Rectal smooth muscle tissue (tissue), 1 donor: ENCODE results near the gene KAT7.

Experiments used
- H3K27ac ChIP-seq: one replicate; pipeline ENCODE4 v1.7.0; 2013; ENCODE audit warnings: low read depth, low read length, inconsistent platforms
- H3K27me3 ChIP-seq: one replicate; pipeline ENCODE4 v1.7.0; 2013; ENCODE audit warnings: low read length; ENCODE audit not compliant: control insufficient read depth, insufficient read depth
- H3K36me3 ChIP-seq: one replicate; pipeline ENCODE4 v1.7.0; 2013; ENCODE audit warnings: low read length; ENCODE audit not compliant: control insufficient read depth, insufficient read depth
- H3K4me1 ChIP-seq: one replicate; pipeline ENCODE4 v1.7.0; 2013; ENCODE audit warnings: low read length; ENCODE audit not compliant: control insufficient read depth, insufficient read depth
- H3K4me3 ChIP-seq: one replicate; pipeline ENCODE4 v1.7.0; 2013; ENCODE audit warnings: low read length
- H3K9ac ChIP-seq: one replicate; pipeline ENCODE4 v1.7.0; 2013; ENCODE audit warnings: low read length

KAT7 gene

GRCh38 chr17:49788478-49789242 lies at the start of gene KAT7:
KAT7 (plus strand) TSS chr17:49788681; CDS start chr17:49788835, 154 bp downstream.
- Histone ChIP-seq H3K27ac (peak within 1 kb of the TSS; percentile 99), H3K27me3 (no peaks in the 10 kb centered on the region), H3K36me3 (peaks cover 8% of the 10 kb centered on the region), H3K4me3 (peak within 1 kb of the TSS; percentile 90), H3K4me1 (peaks cover 17% of the 10 kb centered on the region), H3K9ac (peak within 1 kb of the TSS; percentile 91)

GRCh38 chr17:49739641-49740271 lies 48.7 kb upstream of the KAT7 start:
- H3K9ac ChIP-seq: no peak overlapping the region
- H3K27me3 ChIP-seq: no peaks in the 10 kb centered on the region
- H3K27ac ChIP-seq: peak overlapping the region; percentile 78
- H3K36me3 ChIP-seq: no peaks in the 10 kb centered on the region
- H3K4me1 ChIP-seq: peaks cover 51% of the 10 kb centered on the region
- peak overlapping the region; percentile 53 for H3K4me3 ChIP-seq

DNA sequence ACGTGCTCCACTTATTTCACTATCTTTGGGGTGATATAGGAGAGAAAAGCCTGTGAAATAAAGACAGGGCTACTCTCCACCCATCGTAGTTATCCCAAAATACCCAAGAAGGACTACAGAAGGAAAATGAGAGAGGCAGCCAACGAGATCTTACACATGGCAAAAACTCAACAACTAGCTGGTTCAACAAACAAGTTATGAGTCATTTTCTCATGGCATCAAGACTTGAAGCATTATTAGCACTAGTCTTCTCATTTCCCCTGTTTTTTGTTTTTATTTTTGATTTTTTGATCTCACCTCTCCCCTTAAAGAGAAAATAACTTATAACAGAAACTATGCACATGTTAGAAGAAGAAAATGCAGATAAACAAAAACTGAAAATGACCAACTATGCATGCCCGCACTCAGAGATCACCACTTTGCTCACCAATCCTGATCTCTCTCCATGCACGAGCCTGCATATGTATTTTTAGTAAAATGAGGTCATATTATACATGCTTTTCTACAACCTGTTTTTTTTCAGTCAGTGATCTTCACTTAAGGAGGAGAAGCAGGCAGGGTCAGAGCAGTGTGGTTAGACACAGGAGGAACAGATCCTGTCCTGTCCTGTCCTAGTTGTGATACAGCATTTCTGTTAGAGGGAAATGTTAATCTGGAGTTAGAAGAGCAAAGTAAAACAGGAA lies 47.3 kb upstream of the KAT7 start:
- Histone ChIP-seq H3K4me1 (peaks cover 51% of the 10 kb centered on the region), H3K27ac (peak overlapping the region; percentile 92), H3K27me3 (no peaks in the 10 kb centered on the region), H3K4me3 (peak overlapping the region; percentile 44), H3K36me3 (no peaks in the 10 kb centered on the region), H3K9ac (no peak overlapping the region)

DNA sequence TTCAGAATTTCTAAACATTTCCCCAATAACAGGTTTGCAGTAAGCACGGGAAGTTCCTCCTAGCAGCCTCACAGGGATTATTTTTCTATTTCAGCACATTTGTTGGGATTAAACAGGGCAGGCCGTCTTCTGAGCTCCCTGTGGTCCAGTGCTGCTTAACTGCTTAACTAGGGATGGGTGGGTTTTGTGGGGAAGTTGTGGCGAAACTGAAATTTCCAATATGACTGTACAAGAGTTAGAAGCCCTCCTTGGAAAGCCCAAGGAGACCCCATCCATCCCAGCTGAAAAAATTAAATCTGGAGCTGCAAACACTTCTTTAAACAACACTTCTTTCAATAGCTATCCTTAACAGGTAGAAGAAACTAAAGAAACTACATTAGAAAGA lies 46.8 kb upstream of the KAT7 start:
- H3K4me1 ChIP-seq: peaks cover 51% of the 10 kb centered on the region
- peak overlapping the region; percentile 3 for H3K4me3 ChIP-seq
- H3K27me3 ChIP-seq: no peaks in the 10 kb centered on the region
- no peak overlapping the region for H3K9ac ChIP-seq
- peak overlapping the region; percentile 92 for H3K27ac ChIP-seq
- H3K36me3 ChIP-seq: no peaks in the 10 kb centered on the region

GRCh38 chr17:49742166-49742638 lies 46.3 kb upstream of the KAT7 start:
- Histone ChIP-seq H3K4me1 (peaks cover 50% of the 10 kb centered on the region), H3K27ac (peak overlapping the region; percentile 92), H3K27me3 (no peaks in the 10 kb centered on the region), H3K9ac (no peak overlapping the region), H3K36me3 (no peaks in the 10 kb centered on the region), H3K4me3 (peak overlapping the region; percentile 14)

GRCh38 chr17:49745175-49746139 lies 43.0 kb upstream of the KAT7 start:
- no peak overlapping the region for H3K9ac ChIP-seq
- no peaks in the 10 kb centered on the region for H3K27me3 ChIP-seq
- H3K4me1 ChIP-seq: peaks cover 22% of the 10 kb centered on the region
- H3K27ac ChIP-seq: no peak overlapping the region
- H3K4me3 ChIP-seq: no peak overlapping the region
- H3K36me3 ChIP-seq: peaks cover 3% of the 10 kb centered on the region

DNA sequence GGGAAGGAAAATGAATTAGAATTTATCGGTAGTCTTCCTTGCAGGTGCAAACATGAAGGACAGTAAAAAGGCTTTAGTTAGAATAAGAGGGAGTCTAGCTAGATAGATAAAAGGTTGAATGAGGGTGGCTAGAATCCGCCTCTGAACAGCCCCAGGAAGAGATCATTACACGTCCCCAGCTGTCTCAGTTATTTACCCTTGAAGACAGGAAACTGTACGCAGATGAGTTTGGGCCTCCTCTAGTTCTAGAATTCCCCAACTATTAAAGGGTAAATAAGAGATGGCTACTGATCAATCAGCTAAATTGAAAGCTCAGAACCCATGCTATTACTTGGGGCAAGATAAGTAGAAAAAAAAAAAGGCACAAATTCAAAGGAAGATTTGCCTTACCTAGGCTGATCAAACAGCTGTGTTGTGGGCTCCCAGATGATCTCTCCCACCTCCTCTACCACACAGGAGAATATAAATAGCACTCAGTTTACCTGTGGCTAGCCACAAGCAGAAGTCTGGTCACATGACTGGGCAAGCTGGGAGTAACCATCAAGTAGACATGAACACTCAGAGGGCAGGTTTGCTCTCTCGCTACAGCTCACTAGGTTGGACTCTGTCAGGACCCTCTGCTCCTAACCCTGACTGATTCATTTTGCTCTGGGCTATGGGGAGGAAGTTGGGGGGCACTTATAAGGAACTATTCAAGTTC lies 41.5 kb upstream of the KAT7 start:
- Histone ChIP-seq H3K27me3 (no peaks in the 10 kb centered on the region), H3K4me1 (peaks cover 12% of the 10 kb centered on the region), H3K4me3 (no peak overlapping the region), H3K36me3 (peaks cover 3% of the 10 kb centered on the region), H3K27ac (no peak overlapping the region), H3K9ac (no peak overlapping the region)

DNA sequence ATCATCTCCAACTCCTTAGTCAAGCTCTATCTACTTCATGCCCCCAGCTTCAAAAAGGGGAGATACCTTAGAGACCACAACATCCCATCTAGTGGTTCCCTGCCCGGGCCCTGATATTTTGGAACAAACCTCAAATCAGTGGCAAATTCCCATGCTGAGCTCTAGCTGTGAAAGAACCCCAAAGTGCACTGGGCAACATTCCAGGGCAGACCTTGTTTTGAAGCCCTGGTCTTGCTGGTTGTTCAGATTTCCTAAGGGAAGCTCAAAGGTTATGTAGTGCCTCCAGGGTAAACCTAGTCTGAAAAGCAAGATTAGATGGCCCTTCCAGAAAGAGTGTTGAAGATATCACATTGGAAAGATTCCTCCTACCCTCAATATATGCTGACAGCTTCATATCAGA lies 40.8 kb upstream of the KAT7 start:
- H3K4me3 ChIP-seq: no peak overlapping the region
- H3K9ac ChIP-seq: no peak overlapping the region
- peaks cover 5% of the 10 kb centered on the region for H3K4me1 ChIP-seq
- peaks cover 3% of the 10 kb centered on the region for H3K36me3 ChIP-seq
- no peak overlapping the region for H3K27ac ChIP-seq
- no peaks in the 10 kb centered on the region for H3K27me3 ChIP-seq

DNA sequence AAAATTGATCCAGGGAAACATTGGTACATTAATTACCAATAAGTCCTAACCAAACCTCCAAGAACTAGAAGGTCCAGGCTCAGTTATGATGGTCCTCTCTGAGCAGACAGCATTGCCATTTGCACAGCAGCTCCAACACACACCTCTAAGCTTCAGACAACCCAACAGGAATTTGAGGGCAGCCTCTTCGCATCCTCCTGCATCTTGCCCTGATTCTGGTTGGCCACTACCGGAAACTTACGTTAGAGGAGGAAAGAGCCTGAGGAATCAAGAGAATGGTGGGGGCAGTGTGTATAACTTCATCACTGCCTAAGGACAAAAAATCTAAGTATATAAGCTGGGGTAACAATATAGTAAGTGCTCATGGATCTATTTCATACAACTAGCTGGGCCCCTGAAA lies 40.3 kb upstream of the KAT7 start:
- no peaks in the 10 kb centered on the region for H3K4me1 ChIP-seq
- no peaks in the 10 kb centered on the region for H3K27me3 ChIP-seq
- no peak overlapping the region for H3K27ac ChIP-seq
- H3K4me3 ChIP-seq: no peak overlapping the region
- no peak overlapping the region for H3K9ac ChIP-seq
- peaks cover 3% of the 10 kb centered on the region for H3K36me3 ChIP-seq

- Histone ChIP-seq H3K27ac (no peak overlapping the region), H3K36me3 (peaks cover 3% of the 10 kb centered on the region), H3K4me3 (no peak overlapping the region), H3K9ac (no peak overlapping the region), H3K4me1 (no peaks in the 10 kb centered on the region), H3K27me3 (no peaks in the 10 kb centered on the region)
Observed at GRCh38 chr17:49748791-49749190, 39.7 kb upstream of the KAT7 start.

DNA sequence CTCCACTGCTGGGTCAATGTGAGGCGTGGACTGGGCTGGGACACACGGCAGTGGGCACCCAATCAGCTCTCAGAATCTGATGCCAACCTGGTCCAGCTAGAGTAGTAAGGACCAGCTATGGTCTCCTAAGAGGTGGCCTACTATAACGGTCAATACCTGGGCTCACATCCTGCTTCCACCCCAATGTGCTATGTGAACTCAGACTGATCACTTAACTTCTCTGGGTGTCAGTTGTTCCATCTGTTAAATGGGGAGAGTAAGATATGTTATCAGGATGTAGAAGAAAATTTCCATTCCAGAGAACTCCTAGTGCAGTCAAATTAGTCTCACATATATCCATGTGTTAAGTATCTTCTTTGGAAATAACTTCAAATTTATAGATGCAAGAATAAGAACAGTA lies 38.8 kb upstream of the KAT7 start:
- Histone ChIP-seq H3K4me3 (no peak overlapping the region), H3K4me1 (no peaks in the 10 kb centered on the region), H3K27ac (no peak overlapping the region), H3K36me3 (peaks cover 3% of the 10 kb centered on the region), H3K27me3 (no peaks in the 10 kb centered on the region), H3K9ac (no peak overlapping the region)
